Suppressor macrophage treated with lipopolysaccharide for 4 hours (primary cell): ENCODE measurements around the gene C14orf39.

ENCODE experiments used
- DNase-seq: peaks from one replicate; pipeline ENCODE4 v3.0.0-alpha.2; 2020

C14orf39 gene

GRCh38 chr14:60485598-60486251 is at the start of gene C14orf39:
TSS of gene C14orf39 (minus strand) at chr14:60486063. CDS start at chr14:60485078, 985 bp downstream.
- no peak for DNase-seq

- no peak for DNase-seq
These were observed 46.6 kb upstream of the C14orf39 start for GRCh38 chr14:60532442-60532841.

- no peak for DNase-seq
These were observed 29.8 kb upstream of the C14orf39 start for GRCh38 chr14:60515511-60516289.

- DNase-seq = peak; percentile 14
These were observed 29.1 kb upstream of the C14orf39 start for GRCh38 chr14:60514741-60515491.

GRCh38 chr14:60514378-60514740 is 28.5 kb upstream of the C14orf39 start:
- DNase-seq = no peak

- DNase-seq = no peak
These were observed 27.2 kb upstream of the C14orf39 start for GRCh38 chr14:60512973-60513571.

GRCh38 chr14:60512126-60512525 is 26.3 kb upstream of the C14orf39 start:
- DNase-seq = no peak

GRCh38 chr14:60510951-60511599 is 25.2 kb upstream of the C14orf39 start:
- DNase-seq = no peak

- no peak for DNase-seq
These were observed 24.5 kb upstream of the C14orf39 start for GRCh38 chr14:60510254-60510950.

- DNase-seq = no peak
These were observed 23.8 kb upstream of the C14orf39 start for GRCh38 chr14:60509438-60510253.

- DNase-seq = no peak
These were observed 23.0 kb upstream of the C14orf39 start, which contains the start of gene SIX6 for GRCh38 chr14:60508707-60509437. TSS of gene SIX6 (plus strand) at chr14:60509146. CDS start at chr14:60509399, 253 bp downstream.

- DNase-seq = no peak
These were observed 22.5 kb upstream of the C14orf39 start for GRCh38 chr14:60508363-60508706.

GRCh38 chr14:60506985-60507829 is 21.3 kb upstream of the C14orf39 start:
- no peak for DNase-seq

- DNase-seq = no peak
These were observed 20.7 kb upstream of the C14orf39 start for GRCh38 chr14:60506462-60506984.

- DNase-seq = no peak
These were observed 20.1 kb upstream of the C14orf39 start for GRCh38 chr14:60506010-60506409.

GRCh38 chr14:60505448-60505847 is 19.6 kb upstream of the C14orf39 start:
- no peak for DNase-seq

GRCh38 chr14:60502541-60502940 is 16.7 kb upstream of the C14orf39 start:
- DNase-seq = no peak

- no peak for DNase-seq
These were observed 10.1 kb upstream of the C14orf39 start for GRCh38 chr14:60495946-60496345.

- DNase-seq = no peak
These were observed 4.4 kb upstream of the C14orf39 start for GRCh38 chr14:60490270-60490669.
